ENCODE data around the gene SYNPO.

GRCh38 chr5:150671509-150672236 lies 31.2 kb downstream of the SYNPO start:
- TF ChIP-seq, protein P1, sequence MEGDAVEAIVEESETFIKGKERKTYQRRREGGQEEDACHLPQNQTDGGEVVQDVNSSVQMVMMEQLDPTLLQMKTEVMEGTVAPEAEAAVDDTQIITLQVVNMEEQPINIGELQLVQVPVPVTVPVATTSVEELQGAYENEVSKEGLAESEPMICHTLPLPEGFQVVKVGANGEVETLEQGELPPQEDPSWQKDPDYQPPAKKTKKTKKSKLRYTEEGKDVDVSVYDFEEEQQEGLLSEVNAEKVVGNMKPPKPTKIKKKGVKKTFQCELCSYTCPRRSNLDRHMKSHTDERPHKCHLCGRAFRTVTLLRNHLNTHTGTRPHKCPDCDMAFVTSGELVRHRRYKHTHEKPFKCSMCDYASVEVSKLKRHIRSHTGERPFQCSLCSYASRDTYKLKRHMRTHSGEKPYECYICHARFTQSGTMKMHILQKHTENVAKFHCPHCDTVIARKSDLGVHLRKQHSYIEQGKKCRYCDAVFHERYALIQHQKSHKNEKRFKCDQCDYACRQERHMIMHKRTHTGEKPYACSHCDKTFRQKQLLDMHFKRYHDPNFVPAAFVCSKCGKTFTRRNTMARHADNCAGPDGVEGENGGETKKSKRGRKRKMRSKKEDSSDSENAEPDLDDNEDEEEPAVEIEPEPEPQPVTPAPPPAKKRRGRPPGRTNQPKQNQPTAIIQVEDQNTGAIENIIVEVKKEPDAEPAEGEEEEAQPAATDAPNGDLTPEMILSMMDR (IDR thresholded peaks at IDR 0.05 in 4 of 5, conservative IDR thresholded peaks at IDR 0.05 in 1 of 5): no peak
- TF ChIP-seq POLR2A (IDR thresholded peaks at IDR 0.05): no peak
